H1 (cell line): Measurements from ENCODE around the gene CENPB. TPM values are rescaled to one million over a fixed set of nuclear protein-coding genes. Genes with fewer than 3 reads are reported as not detected.

Experiments
- CTCF ChIA-PET: fragments of 300-600 bp; sonication (Branson Sonifier 250); formaldehyde crosslinking; loops from one replicate; lab custom pipeline; 2021; ENCODE audit not compliant: partially characterized antibody; lab: Charles Lee
- POLR2A ChIA-PET: fragments of 300-600 bp; sonication (Branson Sonifier 250); formaldehyde crosslinking; loops from one replicate; lab custom pipeline; 2021; ENCODE audit warnings: inconsistent platforms; ENCODE audit not compliant: partially characterized antibody; lab: Charles Lee
- DNase-seq, 2 experiments: peaks; one replicate each; pipeline versions ENCODE4 v3.0.0 to v3.0.0-alpha.2; 2010 to 2022; ENCODE audit warnings: low spot score in 2 of 2, low read depth in 1 of 2, mixed read lengths in 1 of 2
- FAIRE-seq: peaks from 2 replicates; lab custom pipeline; 2011; peaks lifted over from hg19 to GRCh38; lab: Jason Lieb, UNC
- H2AFZ ChIP-seq: 2 replicates; pipeline ENCODE4 v1.8.1; 2012; ENCODE audit warnings: low read length, inconsistent platforms
- H2AK5ac ChIP-seq: 2 replicates; pipeline ENCODE4 v1.6.1; 2013; ENCODE audit warnings: low read depth, low read length
- H2BK120ac ChIP-seq: replicated peaks from 2 replicates; pipeline ENCODE3; 2013; ENCODE audit warnings: low read depth, low read length, inconsistent platforms
- H2BK12ac ChIP-seq: 2 replicates; pipeline ENCODE4 v1.6.1; 2013; ENCODE audit warnings: low read depth, low read length
- H2BK15ac ChIP-seq: 2 replicates; pipeline ENCODE4 v1.6.1; 2013; ENCODE audit warnings: low read length
- H2BK20ac ChIP-seq: 2 replicates; pipeline ENCODE4 v1.6.1; 2013; ENCODE audit warnings: low read length
- H2BK5ac ChIP-seq: 2 replicates; pipeline ENCODE4 v1.6.1; 2013; ENCODE audit warnings: low read depth, low read length
- H3K14ac ChIP-seq: 2 replicates; pipeline ENCODE4 v1.6.1; 2013; ENCODE audit warnings: inconsistent platforms; ENCODE audit not compliant: insufficient read length
- H3K18ac ChIP-seq: 2 replicates; pipeline ENCODE4 v1.6.1; 2013; ENCODE audit warnings: low read length; ENCODE audit errors: extremely low read depth
- H3K23ac ChIP-seq: 2 replicates; pipeline ENCODE4 v1.6.1; 2013; ENCODE audit warnings: inconsistent platforms; ENCODE audit not compliant: insufficient read length
- H3K23me2 ChIP-seq: 2 replicates; pipeline ENCODE4 v1.6.1; 2013; ENCODE audit warnings: low read depth, low read length
- H3K27ac ChIP-seq: 2 replicates; pipeline ENCODE4 v1.6.1; 2011; ENCODE audit warnings: low read depth, low read length, inconsistent platforms
- H3K27me3 ChIP-seq, 4 experiments: replicated peaks in 1 of 4; 1 replicate in 1 of 4; 2 replicates in 3 of 4; pipeline versions ENCODE4 v1.6.1 to v1.8.1; 2011 to 2013; ENCODE audit warnings: low read length in 3 of 4, mild to moderate bottlenecking in 3 of 4, inconsistent platforms in 2 of 4, mixed read lengths in 2 of 4, moderate library complexity in 1 of 4; ENCODE audit not compliant: control insufficient read depth in 3 of 4, insufficient read depth in 3 of 4; ENCODE audit errors: extremely low read depth in 1 of 4
- H3K36me3 ChIP-seq, 4 experiments: 2 replicates each; pipeline versions ENCODE4 v1.6.1 to v1.8.1; 2011 to 2013; ENCODE audit warnings: mild to moderate bottlenecking in 4 of 4, low read length in 3 of 4, moderate library complexity in 2 of 4, control low read depth in 1 of 4, inconsistent platforms in 1 of 4; ENCODE audit not compliant: insufficient read depth in 4 of 4, control insufficient read depth in 2 of 4
- H3K4ac ChIP-seq: replicated peaks from 2 replicates; pipeline ENCODE3; 2013; ENCODE audit warnings: low read length, low read depth, mixed read lengths, inconsistent platforms; ENCODE audit not compliant: insufficient read length
- H3K4me1 ChIP-seq, 4 experiments: replicated peaks in 1 of 4; 1 replicate in 1 of 4; 2 replicates in 3 of 4; pipeline versions ENCODE4 v1.6.1 to v1.8.1; 2011 to 2013; ENCODE audit warnings: low read length in 3 of 4, inconsistent platforms in 2 of 4, mixed read lengths in 1 of 4; ENCODE audit not compliant: insufficient read depth in 4 of 4, control insufficient read depth in 3 of 4
- H3K4me2 ChIP-seq, 2 experiments: 2 replicates each; pipeline versions ENCODE4 v1.6.1 to v1.8.1; 2011 to 2013; ENCODE audit warnings: low read depth in 2 of 2, low read length in 2 of 2, control low read depth in 1 of 2, inconsistent platforms in 1 of 2, mild to moderate bottlenecking in 1 of 2; ENCODE audit not compliant: insufficient read depth in 1 of 2
- H3K4me3 ChIP-seq, 4 experiments: fragments of 200-600, 300-600 bp in 1 of 4; sonication (generic), shearing (Covaris generic), sonication (Bioruptor Twin) in 1 of 4; 2 replicates each; pipeline versions ENCODE4 v1.5.1 to v1.8.1; 2011 to 2016; ENCODE audit warnings: low read length in 4 of 4, low read depth in 3 of 4, control low read depth in 2 of 4, inconsistent platforms in 2 of 4, mild to moderate bottlenecking in 2 of 4, mixed read lengths in 1 of 4, moderate library complexity in 1 of 4; ENCODE audit not compliant: insufficient read depth in 2 of 4; ENCODE audit errors: extremely low read depth in 1 of 4
- H3K56ac ChIP-seq: replicated peaks from 2 replicates; pipeline ENCODE3; 2013; ENCODE audit warnings: low read depth, mild to moderate bottlenecking, mixed read lengths, low read length, inconsistent platforms; ENCODE audit not compliant: insufficient read length
- H3K79me1 ChIP-seq: 2 replicates; pipeline ENCODE4 v1.6.1; 2013; ENCODE audit warnings: low read depth, low read length, control low read depth
- H3K79me2 ChIP-seq, 2 experiments: 2 replicates each; pipeline versions ENCODE4 v1.6.1 to v1.8.1; 2012 to 2013; ENCODE audit warnings: low read length in 2 of 2, mild to moderate bottlenecking in 2 of 2, inconsistent platforms in 1 of 2; ENCODE audit not compliant: insufficient read depth in 2 of 2, control insufficient read depth in 1 of 2
- H3K9ac ChIP-seq, 4 experiments: replicated peaks in 1 of 4; 1 replicate in 1 of 4; 2 replicates in 3 of 4; pipeline versions ENCODE4 v1.6.1 to v1.8.1; 2011 to 2013; ENCODE audit warnings: low read depth in 3 of 4, low read length in 3 of 4, control low read depth in 2 of 4, mild to moderate bottlenecking in 2 of 4, moderate library complexity in 2 of 4, inconsistent platforms in 1 of 4; ENCODE audit errors: extremely low read depth in 1 of 4
- H3K9me3 ChIP-seq, 2 experiments: 2 replicates each; pipeline versions ENCODE4 v1.6.1 to v1.8.1; 2012 to 2013; ENCODE audit warnings: mild to moderate bottlenecking in 2 of 2, moderate library complexity in 2 of 2, control low read depth in 1 of 2, inconsistent platforms in 1 of 2, low read depth in 1 of 2, low read length in 1 of 2, mixed read lengths in 1 of 2; ENCODE audit not compliant: insufficient read depth in 2 of 2
- H4K20me1 ChIP-seq, 2 experiments: replicated peaks in 1 of 2; 2 replicates each; pipeline versions ENCODE3 to v1.8.1; 2011 to 2013; ENCODE audit warnings: inconsistent platforms in 2 of 2, low read length in 2 of 2, mild to moderate bottlenecking in 1 of 2; ENCODE audit not compliant: insufficient read depth in 2 of 2, control insufficient read depth in 1 of 2
- H4K5ac ChIP-seq: 2 replicates; pipeline ENCODE4 v1.6.1; 2013; ENCODE audit warnings: low read length, low read depth, mixed read lengths, inconsistent platforms; ENCODE audit not compliant: insufficient read length
- H4K8ac ChIP-seq: 2 replicates; pipeline ENCODE4 v1.8.0; 2013; ENCODE audit warnings: mild to moderate bottlenecking, moderate library complexity, low read length, inconsistent platforms; ENCODE audit not compliant: insufficient read depth; ENCODE audit errors: extremely low read depth
- H4K91ac ChIP-seq: replicated peaks from 2 replicates; pipeline ENCODE3; 2013; ENCODE audit warnings: low read length, mixed read lengths, inconsistent platforms; ENCODE audit not compliant: insufficient read length
- PHF8 ChIP-seq: fragments of 200-600 bp; sonication (generic); conservative IDR thresholded peaks from 2 replicates; pipeline ENCODE4 v1.7.1; 2012; ENCODE audit warnings: low read depth, mild to moderate bottlenecking, inconsistent platforms, low read length, moderate library complexity
- SIX5 ChIP-seq: IDR thresholded peaks from 2 replicates; pipeline ENCODE4 v1.6.1; 2011; ENCODE audit warnings: mild to moderate bottlenecking, low read depth, low read length
- WGBS, 2 experiments: shearing (Covaris generic) in 1 of 2; methylation state at CpG; one replicate each; pipeline versions ENCODE4 v1.1.6 to v1.1.7; 2013 to 2015; ENCODE audit warnings: low lambda C conversion rate in 2 of 2, mixed read lengths in 2 of 2, inconsistent platforms in 1 of 2, low coverage in 1 of 2, missing lambda C conversion rate in 1 of 2; ENCODE audit not compliant: insufficient replicate concordance in 2 of 2, insufficient coverage in 1 of 2, insufficient read length in 1 of 2; ENCODE audit errors: extremely low coverage in 1 of 2, missing lambda C conversion rate in 1 of 2; 5-methylcytosine and 5-hydroxymethylcytosine counted together
- polyA plus RNA-seq, 7 experiments: library from polyadenylated mRNA; depleted of rRNA in 3 of 7; stranded (reverse) in 5 of 7; unstranded in 2 of 7; fragments of >200 nt in 5 of 7; fragments of 200-250 nt in 2 of 7; gene quantifications; 1 replicate in 5 of 7; 2 replicates in 1 of 7; 4 replicates in 1 of 7; pipeline versions ENCODE4 v1.2.1 to v1.2.3, GENCODE V29; 2011 to 2013; ENCODE audit warnings: missing spikeins in 2 of 7, mixed read lengths in 2 of 7
- total RNA-seq: library from RNA; stranded (reverse); fragmentation: NEBNext Ultra II Directional; extraction: Animal tissue kit (Norgen Biotek cat#: 25700); gene quantifications from 2 replicates; pipeline ENCODE4 v1.2.1, GENCODE V29; 2021

The CENPB gene
- total and polyA plus RNA-seq, 2 of the 8 experiments (the other 6 are each of a cell fraction or from before 2014, with no cell fraction given): 17.7 to 51.6 TPM

- H3K18ac ChIP-seq: no peak overlapping the region
- no peaks in the 10 kb centered on the region for H3K79me2 ChIP-seq
- no peak overlapping the region for H3K4me3 ChIP-seq
- H2AFZ ChIP-seq: no peak overlapping the region
- H3K23ac ChIP-seq: no peak overlapping the region
- H2BK15ac ChIP-seq: no peak overlapping the region
- no peak overlapping the region for H2BK5ac ChIP-seq
- no peak overlapping the region for H2BK120ac ChIP-seq
- ChIA-PET CTCF (interaction anchor here (0.5 to 1.3 kb wide), 2 partner anchors 15 to 267 kb away, joined by 3 read pairs; no protein-coding TSS in a partner anchor), POLR2A (interaction anchor here (0.7 to 2.1 kb wide), 4 partner anchors 14 to 61 kb away, joined by 3 to 9 read pairs (median 3); partner anchors contain the start of gene AP5S1)
- no peaks in the 10 kb centered on the region for H3K27me3 ChIP-seq
- no peaks in the 10 kb centered on the region for H3K23me2 ChIP-seq
- TF ChIP-seq SIX5 (no peak), PHF8 (no peak)
- FAIRE-seq (no peak), DNase-seq (no peak)
- no peak overlapping the region for H3K27ac ChIP-seq
- H3K36me3 ChIP-seq: peaks cover 4 to 35% (median 30%) of the 10 kb centered on the region in 4 experiments
- H2AK5ac ChIP-seq: no peak overlapping the region
- H4K91ac ChIP-seq: no peak overlapping the region
- no peak overlapping the region for H2BK12ac ChIP-seq
- peaks cover 3% of the 10 kb centered on the region in 2 experiments for H4K20me1 ChIP-seq
- H3K4ac ChIP-seq: no peak overlapping the region
- H3K4me2 ChIP-seq: no peak overlapping the region
- H2BK20ac ChIP-seq: no peak overlapping the region
- no peaks in the 10 kb centered on the region; the same call in 1 of the 2 replicates for H3K79me1 ChIP-seq
- 88% methylated on average over 11 of the region's 11 CpGs; no CpG with 5 or more reads in 1 of the 2 experiments for WGBS, 2 experiments
- no peaks in the 10 kb centered on the region for H3K9me3 ChIP-seq
- no peak overlapping the region for H3K14ac ChIP-seq
- H4K8ac ChIP-seq: no peak overlapping the region
- no peak overlapping the region for H4K5ac ChIP-seq
- peaks cover 10 to 32% (median 23%) of the 10 kb centered on the region in 4 experiments for H3K4me1 ChIP-seq
- no peak overlapping the region; a peak in 1 of 7 replicates for H3K9ac ChIP-seq
- no peak overlapping the region for H3K56ac ChIP-seq
These were observed 17.8 kb upstream of the CENPB start for GRCh38 chr20:3804254-3804751.
